Hematopoietic multipotent progenitor cell treated with erythropoietin and hydrocortisone succinate and interleukin-3 and kit ligand, for 17 days (in vitro differentiated cells): ENCODE measurements around the gene CD68.

Experiments
- DNase-seq: peaks from one replicate; pipeline ENCODE4 v3.0.0-alpha.2; 2015; ENCODE audit warnings: low spot score

Gene CD68, protein sequence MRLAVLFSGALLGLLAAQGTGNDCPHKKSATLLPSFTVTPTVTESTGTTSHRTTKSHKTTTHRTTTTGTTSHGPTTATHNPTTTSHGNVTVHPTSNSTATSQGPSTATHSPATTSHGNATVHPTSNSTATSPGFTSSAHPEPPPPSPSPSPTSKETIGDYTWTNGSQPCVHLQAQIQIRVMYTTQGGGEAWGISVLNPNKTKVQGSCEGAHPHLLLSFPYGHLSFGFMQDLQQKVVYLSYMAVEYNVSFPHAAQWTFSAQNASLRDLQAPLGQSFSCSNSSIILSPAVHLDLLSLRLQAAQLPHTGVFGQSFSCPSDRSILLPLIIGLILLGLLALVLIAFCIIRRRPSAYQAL

DNA sequence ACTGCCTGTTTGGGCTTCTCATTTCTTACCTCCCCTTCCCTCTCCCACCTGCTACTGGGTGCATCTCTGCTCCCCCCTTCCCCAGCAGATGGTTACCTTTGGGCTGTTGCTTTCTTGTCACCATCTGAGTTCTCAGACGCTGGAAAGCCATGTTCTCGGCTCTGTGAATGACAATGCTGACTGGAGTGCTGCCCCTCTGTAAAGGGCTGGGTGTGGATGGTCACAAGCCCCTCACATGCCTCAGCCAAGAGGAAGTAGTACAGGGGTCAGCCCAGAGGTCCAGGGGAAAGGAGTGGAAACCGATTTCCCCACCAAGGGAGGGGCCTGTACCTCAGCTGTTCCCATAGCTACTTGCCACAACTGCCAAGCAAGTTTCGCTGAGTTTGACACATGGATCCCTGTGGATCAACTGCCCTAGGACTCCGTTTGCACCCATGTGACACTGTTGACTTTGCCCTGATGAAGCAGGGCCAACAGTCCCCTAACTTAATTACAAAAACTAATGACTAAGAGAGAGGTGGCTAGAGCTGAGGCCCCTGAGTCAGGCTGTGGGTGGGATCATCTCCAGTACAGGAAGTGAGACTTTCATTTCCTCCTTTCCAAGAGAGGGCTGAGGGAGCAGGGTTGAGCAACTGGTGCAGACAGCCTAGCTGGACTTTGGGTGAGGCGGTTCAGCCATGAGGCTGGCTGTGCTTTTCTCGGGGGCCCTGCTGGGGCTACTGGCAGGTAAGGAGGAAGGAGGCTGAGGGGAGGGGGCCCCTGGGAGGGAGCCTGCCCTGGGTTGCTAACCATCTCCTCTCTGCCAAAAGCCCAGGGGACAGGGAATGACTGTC, at the start of gene CD68:
Gene CD68 (plus strand): TSS at position 638 of the 833 bp plus-strand sequence. CDS start 40 bp downstream, at position 678.
- DNase-seq = peak; percentile 57

- no peak for DNase-seq
Measured at GRCh38 chr17:7530023-7530900, 49.2 kb upstream of the CD68 start.

DNA sequence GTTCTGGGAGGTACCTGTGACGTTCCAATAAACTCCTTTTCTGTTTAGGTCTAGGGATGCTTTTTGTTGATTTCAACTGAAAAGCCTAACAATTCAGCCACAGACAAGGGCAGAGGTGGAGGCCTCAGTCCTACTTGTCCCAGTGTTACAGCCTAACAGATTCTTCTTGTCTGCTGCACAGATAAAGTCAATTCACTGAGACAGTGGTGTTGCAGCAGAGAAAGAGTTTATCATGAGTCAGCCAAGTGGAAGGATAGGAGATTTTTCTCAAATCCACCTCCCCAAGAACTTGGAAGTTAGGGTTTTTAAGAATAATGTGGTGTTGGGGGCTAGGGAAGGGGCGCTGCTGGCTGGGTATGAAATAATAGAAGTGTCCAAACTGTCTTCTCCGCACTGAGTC, 41.4 kb upstream of the CD68 start:
- DNase-seq = no peak

DNA sequence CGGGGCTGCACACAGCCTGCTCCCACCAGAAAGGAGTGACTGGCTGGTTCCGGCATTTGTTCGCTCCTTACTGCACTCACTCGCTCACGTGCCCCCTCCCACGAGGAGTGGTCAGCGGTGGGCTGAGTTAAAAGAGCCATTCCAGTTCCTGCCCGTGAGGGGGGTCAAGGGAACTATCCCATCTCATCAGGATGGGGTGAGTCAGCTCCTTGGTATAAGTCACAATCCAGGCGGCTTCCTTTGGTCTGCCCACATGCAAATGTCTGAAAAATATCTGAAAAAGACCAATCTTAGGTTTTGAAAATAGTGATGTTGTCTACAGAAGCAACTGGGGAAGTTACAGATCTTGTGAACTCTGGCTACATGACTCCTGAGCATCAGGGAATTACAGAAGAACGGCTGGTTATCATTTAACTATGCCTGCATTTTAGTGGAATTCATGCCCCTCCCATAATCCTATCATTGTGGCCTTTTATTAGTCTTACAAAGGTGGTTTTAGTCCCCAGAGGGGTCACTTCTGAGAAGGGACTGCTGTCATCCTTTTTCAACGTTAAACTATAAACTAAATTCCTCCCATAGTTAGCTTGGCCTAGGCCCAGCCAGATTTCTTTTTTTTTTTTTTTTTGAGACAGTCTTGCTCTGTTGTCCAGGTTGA, 40.4 kb upstream of the CD68 start:
- no peak for DNase-seq

DNA sequence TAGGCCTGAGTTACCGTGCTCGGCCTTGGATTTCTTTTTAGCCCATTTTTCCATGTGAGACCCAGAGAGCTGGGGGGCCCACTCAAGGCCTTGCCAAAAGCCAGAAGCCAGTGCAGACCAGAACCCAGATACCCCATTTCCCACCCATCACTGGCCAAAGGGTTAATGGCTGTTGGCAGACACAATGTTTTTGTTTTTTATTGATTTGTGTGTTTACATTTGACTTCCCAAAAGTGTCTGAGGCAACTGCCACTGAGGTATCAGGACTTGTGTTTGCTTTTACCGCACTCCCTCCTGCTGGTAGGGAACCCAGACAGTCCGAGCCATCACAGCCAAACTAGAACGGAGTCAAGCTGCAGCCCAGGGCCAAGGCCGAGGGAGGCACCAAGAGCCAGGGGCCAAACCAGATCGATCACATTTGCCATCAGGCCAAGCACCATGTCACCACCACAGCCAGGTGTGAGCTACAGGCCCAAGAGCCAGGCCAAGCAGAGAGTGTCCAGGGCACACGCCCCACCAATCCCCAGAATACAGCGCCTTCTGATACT, 38.3 kb upstream of the CD68 start:
- no peak for DNase-seq

DNA sequence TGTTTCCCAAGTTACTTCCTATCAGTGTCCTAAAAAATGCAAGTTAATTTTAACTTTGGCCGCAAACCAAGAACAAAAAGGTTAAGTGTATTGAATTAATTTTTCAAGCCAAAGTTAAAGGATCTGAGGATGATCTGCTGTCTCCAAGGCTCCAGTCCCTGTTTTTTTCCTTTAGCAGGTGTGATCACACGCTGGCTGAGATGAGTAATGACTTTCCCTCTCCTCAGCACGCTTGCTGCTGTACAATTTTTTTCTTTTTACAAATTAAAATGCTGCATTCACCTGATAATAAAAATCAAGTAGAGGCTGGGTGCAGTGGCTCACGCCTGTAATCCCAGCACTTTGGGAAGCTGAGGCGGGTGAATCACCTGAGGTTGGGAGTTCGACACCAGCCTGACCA, 34.5 kb upstream of the CD68 start:
- DNase-seq = no peak

- no peak for DNase-seq
Measured at GRCh38 chr17:7548585-7549400, 30.6 kb upstream of the CD68 start, which contains the start of gene TNFSF12. TSS of gene TNFSF12 (plus strand) at chr17:7549058. CDS start at chr17:7549154, 96 bp downstream.

- DNase-seq = no peak
Measured at GRCh38 chr17:7549401-7550055, 29.9 kb upstream of the CD68 start.

GRCh38 chr17:7550344-7550743, 29.1 kb upstream of the CD68 start:
- DNase-seq = no peak

DNA sequence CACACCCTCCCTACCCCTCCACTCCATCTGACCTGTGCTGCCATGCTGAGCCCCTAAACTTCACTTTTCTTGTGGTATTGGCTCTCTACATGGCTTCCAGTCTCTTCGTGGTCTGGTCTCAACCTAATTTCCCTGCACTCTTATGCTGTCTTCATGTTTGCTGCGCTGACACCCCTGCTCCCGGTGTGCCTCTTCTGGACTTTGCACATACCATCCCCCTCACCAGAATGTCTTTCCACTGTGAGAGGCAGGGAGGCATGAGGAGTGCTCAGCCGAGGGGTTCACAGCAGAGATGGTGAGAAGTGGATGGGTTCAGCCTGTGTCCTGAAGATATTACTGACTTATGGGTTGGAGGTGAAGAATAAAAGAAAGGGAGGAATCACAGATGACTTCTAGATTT, 28.0 kb upstream of the CD68 start:
- no peak for DNase-seq

GRCh38 chr17:7552621-7553051, 26.8 kb upstream of the CD68 start:
- DNase-seq = no peak

GRCh38 chr17:7553356-7553755, 26.1 kb upstream of the CD68 start:
- DNase-seq = no peak

DNA sequence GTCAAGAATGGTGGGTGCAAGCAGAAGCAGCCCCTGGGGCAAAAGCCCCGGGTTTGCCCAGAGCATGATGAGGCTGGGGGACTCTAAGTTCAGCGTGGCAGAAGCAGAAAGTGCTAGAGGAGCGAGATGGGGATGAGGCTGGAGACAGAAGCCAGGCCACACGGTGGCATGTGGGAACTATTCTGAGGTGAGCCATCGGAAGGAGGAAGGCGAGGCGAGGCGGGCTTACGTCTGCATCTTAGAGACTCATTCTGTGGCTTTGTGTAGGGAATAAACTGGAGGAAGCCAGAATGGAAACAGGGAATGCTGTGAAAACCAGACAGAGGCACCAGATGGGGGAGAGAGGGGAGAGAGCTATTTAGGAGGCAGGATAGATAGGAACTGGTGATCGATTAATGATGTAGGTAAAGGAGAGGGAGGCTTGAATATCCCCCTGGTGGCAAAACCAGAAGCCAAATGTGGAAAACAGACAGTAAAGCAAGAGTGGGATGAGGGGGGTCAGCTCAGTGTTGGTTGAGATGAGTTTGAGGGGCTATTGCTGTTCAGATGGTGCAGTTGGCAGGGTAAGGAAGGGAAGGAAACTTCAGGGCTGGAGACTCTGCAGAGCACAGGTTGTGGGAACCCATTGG, 24.0 kb upstream of the CD68 start:
- DNase-seq = no peak

GRCh38 chr17:7556627-7557026, 22.8 kb upstream of the CD68 start:
- no peak for DNase-seq

DNA sequence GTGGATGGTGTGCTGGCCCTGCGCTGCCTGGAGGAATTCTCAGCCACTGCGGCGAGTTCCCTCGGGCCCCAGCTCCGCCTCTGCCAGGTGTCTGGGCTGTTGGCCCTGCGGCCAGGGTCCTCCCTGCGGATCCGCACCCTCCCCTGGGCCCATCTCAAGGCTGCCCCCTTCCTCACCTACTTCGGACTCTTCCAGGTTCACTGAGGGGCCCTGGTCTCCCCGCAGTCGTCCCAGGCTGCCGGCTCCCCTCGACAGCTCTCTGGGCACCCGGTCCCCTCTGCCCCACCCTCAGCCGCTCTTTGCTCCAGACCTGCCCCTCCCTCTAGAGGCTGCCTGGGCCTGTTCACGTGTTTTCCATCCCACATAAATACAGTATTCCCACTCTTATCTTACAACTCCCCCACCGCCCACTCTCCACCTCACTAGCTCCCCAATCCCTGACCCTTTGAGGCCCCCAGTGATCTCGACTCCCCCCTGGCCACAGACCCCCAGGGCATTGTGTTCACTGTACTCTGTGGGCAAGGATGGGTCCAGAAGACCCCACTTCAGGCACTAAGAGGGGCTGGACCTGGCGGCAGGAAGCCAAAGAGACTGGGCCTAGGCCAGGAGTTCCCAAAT, 22.2 kb upstream of the CD68 start:
- DNase-seq = no peak

DNA sequence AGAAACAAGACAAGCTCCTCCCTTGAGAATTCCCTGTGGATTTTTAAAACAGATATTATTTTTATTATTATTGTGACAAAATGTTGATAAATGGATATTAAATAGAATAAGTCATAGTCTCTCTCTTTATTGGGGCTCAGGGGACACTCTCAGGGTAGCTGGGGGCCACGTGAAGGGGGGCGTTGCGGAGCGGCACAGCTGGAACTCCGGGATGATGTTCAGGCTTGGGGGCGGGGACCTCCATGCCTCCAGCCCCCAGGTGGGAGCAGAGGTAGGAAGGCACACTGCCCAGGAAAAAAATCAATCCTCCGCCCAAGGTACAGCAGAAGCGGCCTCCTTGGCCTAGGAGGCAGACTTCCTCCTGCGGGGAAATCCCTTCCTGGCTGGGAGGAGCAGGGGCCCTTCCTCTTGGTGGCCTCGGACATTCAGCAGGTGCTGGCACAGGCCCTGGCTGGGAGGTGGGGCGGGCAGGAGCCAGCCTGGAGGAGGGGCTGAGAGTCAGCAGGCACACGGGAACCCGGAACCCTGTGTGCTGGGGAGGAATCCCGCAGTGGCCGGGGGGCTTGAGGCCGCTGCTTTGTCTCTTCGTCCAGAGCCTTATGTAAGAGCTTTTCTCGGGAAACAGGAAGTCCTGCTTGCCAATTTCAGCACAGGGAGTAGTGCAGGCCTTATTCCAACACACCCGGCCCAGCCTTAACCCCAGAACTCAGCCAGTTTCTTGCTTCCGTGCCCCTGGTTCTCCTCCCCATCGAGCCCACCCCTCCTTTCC, 21.5 kb upstream of the CD68 start:
- no peak for DNase-seq

GRCh38 chr17:7558544-7559319, 20.7 kb upstream of the CD68 start, which contains the start of gene TNFSF13:
TSS of gene TNFSF13 (plus strand) at chr17:7558750. CDS start at chr17:7559040, 290 bp downstream.
- no peak for DNase-seq
